H1 (cell line): ENCODE measurements around the gene THBS3. TPM values are rescaled to one million over a fixed set of nuclear protein-coding genes. Genes with fewer than 3 reads are reported as not detected.
A peak's percentile ranks its signal among the peaks of the same experiment; 100 is the strongest.

Experiments
- CTCF ChIA-PET: fragments of 300-600 bp; sonication (Branson Sonifier 250); formaldehyde crosslinking; loops from one replicate; lab custom pipeline; 2021; ENCODE audit not compliant: partially characterized antibody; lab: Charles Lee
- POLR2A ChIA-PET: fragments of 300-600 bp; sonication (Branson Sonifier 250); formaldehyde crosslinking; loops from one replicate; lab custom pipeline; 2021; ENCODE audit warnings: inconsistent platforms; ENCODE audit not compliant: partially characterized antibody; lab: Charles Lee
- DNase-seq, 2 experiments: peaks; one replicate each; pipeline versions ENCODE4 v3.0.0 to v3.0.0-alpha.2; 2010 to 2022; ENCODE audit warnings: low spot score in 2 of 2, low read depth in 1 of 2, mixed read lengths in 1 of 2
- FAIRE-seq: peaks from 2 replicates; lab custom pipeline; 2011; peaks lifted over from hg19 to GRCh38; lab: Jason Lieb, UNC
- H2AFZ ChIP-seq: 2 replicates; pipeline ENCODE4 v1.8.1; 2012; ENCODE audit warnings: low read length, inconsistent platforms
- H2AK5ac ChIP-seq: 2 replicates; pipeline ENCODE4 v1.6.1; 2013; ENCODE audit warnings: low read depth, low read length
- H2BK120ac ChIP-seq: replicated peaks from 2 replicates; pipeline ENCODE3; 2013; ENCODE audit warnings: low read depth, low read length, inconsistent platforms
- H2BK12ac ChIP-seq: 2 replicates; pipeline ENCODE4 v1.6.1; 2013; ENCODE audit warnings: low read depth, low read length
- H2BK15ac ChIP-seq: 2 replicates; pipeline ENCODE4 v1.6.1; 2013; ENCODE audit warnings: low read length
- H2BK20ac ChIP-seq: 2 replicates; pipeline ENCODE4 v1.6.1; 2013; ENCODE audit warnings: low read length
- H2BK5ac ChIP-seq: 2 replicates; pipeline ENCODE4 v1.6.1; 2013; ENCODE audit warnings: low read depth, low read length
- H3K14ac ChIP-seq: 2 replicates; pipeline ENCODE4 v1.6.1; 2013; ENCODE audit warnings: inconsistent platforms; ENCODE audit not compliant: insufficient read length
- H3K18ac ChIP-seq: 2 replicates; pipeline ENCODE4 v1.6.1; 2013; ENCODE audit warnings: low read length; ENCODE audit errors: extremely low read depth
- H3K23ac ChIP-seq: 2 replicates; pipeline ENCODE4 v1.6.1; 2013; ENCODE audit warnings: inconsistent platforms; ENCODE audit not compliant: insufficient read length
- H3K23me2 ChIP-seq: 2 replicates; pipeline ENCODE4 v1.6.1; 2013; ENCODE audit warnings: low read depth, low read length
- H3K27ac ChIP-seq: 2 replicates; pipeline ENCODE4 v1.6.1; 2011; ENCODE audit warnings: low read depth, low read length, inconsistent platforms
- H3K27me3 ChIP-seq, 4 experiments: replicated peaks in 1 of 4; 1 replicate in 1 of 4; 2 replicates in 3 of 4; pipeline versions ENCODE4 v1.6.1 to v1.8.1; 2011 to 2013; ENCODE audit warnings: low read length in 3 of 4, mild to moderate bottlenecking in 3 of 4, inconsistent platforms in 2 of 4, mixed read lengths in 2 of 4, moderate library complexity in 1 of 4; ENCODE audit not compliant: control insufficient read depth in 3 of 4, insufficient read depth in 3 of 4; ENCODE audit errors: extremely low read depth in 1 of 4
- H3K36me3 ChIP-seq, 4 experiments: 2 replicates each; pipeline versions ENCODE4 v1.6.1 to v1.8.1; 2011 to 2013; ENCODE audit warnings: mild to moderate bottlenecking in 4 of 4, low read length in 3 of 4, moderate library complexity in 2 of 4, control low read depth in 1 of 4, inconsistent platforms in 1 of 4; ENCODE audit not compliant: insufficient read depth in 4 of 4, control insufficient read depth in 2 of 4
- H3K4ac ChIP-seq: replicated peaks from 2 replicates; pipeline ENCODE3; 2013; ENCODE audit warnings: low read length, low read depth, mixed read lengths, inconsistent platforms; ENCODE audit not compliant: insufficient read length
- H3K4me1 ChIP-seq, 4 experiments: replicated peaks in 1 of 4; 1 replicate in 1 of 4; 2 replicates in 3 of 4; pipeline versions ENCODE4 v1.6.1 to v1.8.1; 2011 to 2013; ENCODE audit warnings: low read length in 3 of 4, inconsistent platforms in 2 of 4, mixed read lengths in 1 of 4; ENCODE audit not compliant: insufficient read depth in 4 of 4, control insufficient read depth in 3 of 4
- H3K4me2 ChIP-seq, 2 experiments: 2 replicates each; pipeline versions ENCODE4 v1.6.1 to v1.8.1; 2011 to 2013; ENCODE audit warnings: low read depth in 2 of 2, low read length in 2 of 2, control low read depth in 1 of 2, inconsistent platforms in 1 of 2, mild to moderate bottlenecking in 1 of 2; ENCODE audit not compliant: insufficient read depth in 1 of 2
- H3K4me3 ChIP-seq, 4 experiments: fragments of 200-600, 300-600 bp in 1 of 4; sonication (generic), shearing (Covaris generic), sonication (Bioruptor Twin) in 1 of 4; 2 replicates each; pipeline versions ENCODE4 v1.5.1 to v1.8.1; 2011 to 2016; ENCODE audit warnings: low read length in 4 of 4, low read depth in 3 of 4, control low read depth in 2 of 4, inconsistent platforms in 2 of 4, mild to moderate bottlenecking in 2 of 4, mixed read lengths in 1 of 4, moderate library complexity in 1 of 4; ENCODE audit not compliant: insufficient read depth in 2 of 4; ENCODE audit errors: extremely low read depth in 1 of 4
- H3K56ac ChIP-seq: replicated peaks from 2 replicates; pipeline ENCODE3; 2013; ENCODE audit warnings: low read depth, mild to moderate bottlenecking, mixed read lengths, low read length, inconsistent platforms; ENCODE audit not compliant: insufficient read length
- H3K79me1 ChIP-seq: 2 replicates; pipeline ENCODE4 v1.6.1; 2013; ENCODE audit warnings: low read depth, low read length, control low read depth
- H3K79me2 ChIP-seq, 2 experiments: 2 replicates each; pipeline versions ENCODE4 v1.6.1 to v1.8.1; 2012 to 2013; ENCODE audit warnings: low read length in 2 of 2, mild to moderate bottlenecking in 2 of 2, inconsistent platforms in 1 of 2; ENCODE audit not compliant: insufficient read depth in 2 of 2, control insufficient read depth in 1 of 2
- H3K9ac ChIP-seq, 4 experiments: replicated peaks in 1 of 4; 1 replicate in 1 of 4; 2 replicates in 3 of 4; pipeline versions ENCODE4 v1.6.1 to v1.8.1; 2011 to 2013; ENCODE audit warnings: low read depth in 3 of 4, low read length in 3 of 4, control low read depth in 2 of 4, mild to moderate bottlenecking in 2 of 4, moderate library complexity in 2 of 4, inconsistent platforms in 1 of 4; ENCODE audit errors: extremely low read depth in 1 of 4
- H3K9me3 ChIP-seq, 2 experiments: 2 replicates each; pipeline versions ENCODE4 v1.6.1 to v1.8.1; 2012 to 2013; ENCODE audit warnings: mild to moderate bottlenecking in 2 of 2, moderate library complexity in 2 of 2, control low read depth in 1 of 2, inconsistent platforms in 1 of 2, low read depth in 1 of 2, low read length in 1 of 2, mixed read lengths in 1 of 2; ENCODE audit not compliant: insufficient read depth in 2 of 2
- H4K20me1 ChIP-seq, 2 experiments: replicated peaks in 1 of 2; 2 replicates each; pipeline versions ENCODE3 to v1.8.1; 2011 to 2013; ENCODE audit warnings: inconsistent platforms in 2 of 2, low read length in 2 of 2, mild to moderate bottlenecking in 1 of 2; ENCODE audit not compliant: insufficient read depth in 2 of 2, control insufficient read depth in 1 of 2
- H4K5ac ChIP-seq: 2 replicates; pipeline ENCODE4 v1.6.1; 2013; ENCODE audit warnings: low read length, low read depth, mixed read lengths, inconsistent platforms; ENCODE audit not compliant: insufficient read length
- H4K8ac ChIP-seq: 2 replicates; pipeline ENCODE4 v1.8.0; 2013; ENCODE audit warnings: mild to moderate bottlenecking, moderate library complexity, low read length, inconsistent platforms; ENCODE audit not compliant: insufficient read depth; ENCODE audit errors: extremely low read depth
- H4K91ac ChIP-seq: replicated peaks from 2 replicates; pipeline ENCODE3; 2013; ENCODE audit warnings: low read length, mixed read lengths, inconsistent platforms; ENCODE audit not compliant: insufficient read length
- CBX5 ChIP-seq: fragments of 300-800, 300-1000 bp; sonication (generic); IDR thresholded peaks from 2 replicates; pipeline ENCODE4 v1.7.1; 2016; ENCODE audit warnings: antibody characterized with exemption, low read length, low read depth
- CTBP2 ChIP-seq: IDR thresholded peaks from 2 replicates; pipeline ENCODE4 v1.7.0; 2011; ENCODE audit warnings: borderline replicate concordance, mild to moderate bottlenecking, moderate library complexity, mixed read lengths, low read length; ENCODE audit not compliant: insufficient read depth, insufficient read length
- CTCF ChIP-seq, 3 experiments: IDR thresholded peaks; 1 replicate in 2 of 3; 2 replicates in 1 of 3; pipeline versions ENCODE4 v1.5.1 to v1.6.1; 2011; ENCODE audit warnings: low read length in 3 of 3, mild to moderate bottlenecking in 3 of 3, inconsistent platforms in 2 of 3, low read depth in 1 of 3, moderate library complexity in 1 of 3; ENCODE audit not compliant: insufficient read depth in 1 of 3; ENCODE audit errors: control extremely low read depth in 1 of 3
- HDAC6 ChIP-seq: IDR thresholded peaks from one replicate; pipeline ENCODE4 v1.7.1; 2012; ENCODE audit warnings: low read depth, mild to moderate bottlenecking, inconsistent platforms, low read length, moderate library complexity
- KDM1A ChIP-seq: fragments of 200-600, 300-600 bp; sonication (generic); IDR thresholded peaks from 2 replicates; pipeline ENCODE4 v1.7.1; 2016; ENCODE audit warnings: mild to moderate bottlenecking, low read length, borderline replicate concordance
- RAD21 ChIP-seq, 2 experiments: IDR thresholded peaks in 1 of 2; conservative IDR thresholded peaks in 1 of 2; 2 replicates each; pipeline ENCODE4 v1.6.1; 2011; ENCODE audit warnings: low read depth in 2 of 2, low read length in 2 of 2, improper control_type of control experiment in 1 of 2, inconsistent platforms in 1 of 2, mild to moderate bottlenecking in 1 of 2, moderate library complexity in 1 of 2
- SAP30 ChIP-seq: fragments of 300-600 bp; sonication (generic); IDR thresholded peaks from 2 replicates; pipeline ENCODE4 v1.7.1; 2012; ENCODE audit warnings: low read length, moderate library complexity, mild to moderate bottlenecking, inconsistent platforms; ENCODE audit not compliant: insufficient read depth, insufficient replicate concordance
- TEAD4 ChIP-seq: IDR thresholded peaks from 2 replicates; pipeline ENCODE4 v1.6.1; 2012; ENCODE audit warnings: low read depth, low read length, inconsistent platforms, mixed read lengths
- WGBS, 2 experiments: shearing (Covaris generic) in 1 of 2; methylation state at CpG; one replicate each; pipeline versions ENCODE4 v1.1.6 to v1.1.7; 2013 to 2015; ENCODE audit warnings: low lambda C conversion rate in 2 of 2, mixed read lengths in 2 of 2, inconsistent platforms in 1 of 2, low coverage in 1 of 2, missing lambda C conversion rate in 1 of 2; ENCODE audit not compliant: insufficient replicate concordance in 2 of 2, insufficient coverage in 1 of 2, insufficient read length in 1 of 2; ENCODE audit errors: extremely low coverage in 1 of 2, missing lambda C conversion rate in 1 of 2; 5-methylcytosine and 5-hydroxymethylcytosine counted together
- polyA plus RNA-seq, 7 experiments: library from polyadenylated mRNA; depleted of rRNA in 3 of 7; stranded (reverse) in 5 of 7; unstranded in 2 of 7; fragments of >200 nt in 5 of 7; fragments of 200-250 nt in 2 of 7; gene quantifications; 1 replicate in 5 of 7; 2 replicates in 1 of 7; 4 replicates in 1 of 7; pipeline versions ENCODE4 v1.2.1 to v1.2.3, GENCODE V29; 2011 to 2013; ENCODE audit warnings: missing spikeins in 2 of 7, mixed read lengths in 2 of 7
- total RNA-seq: library from RNA; stranded (reverse); fragmentation: NEBNext Ultra II Directional; extraction: Animal tissue kit (Norgen Biotek cat#: 25700); gene quantifications from 2 replicates; pipeline ENCODE4 v1.2.1, GENCODE V29; 2021

THBS3 gene
- total and polyA plus RNA-seq, 2 of the 8 experiments (the other 6 are each of a cell fraction or from before 2014, with no cell fraction given) = 3.0 to 3.5 TPM

GRCh38 chr1:155176544-155177071, 31.1 kb downstream of the THBS3 start:
- 0 out of 2 replicates have a peak overlapping the region, but pooled peaks have one; percentile 83 for H2BK15ac ChIP-seq
- H3K18ac ChIP-seq = no peak overlapping the region
- H3K79me2 ChIP-seq = peaks cover 0 to 13% of the 10 kb centered on the region in 2 experiments; a peak in 2 of 4 replicates
- no peak overlapping the region for H2AK5ac ChIP-seq
- H2BK20ac ChIP-seq = no peak overlapping the region
- H2AFZ ChIP-seq = no peak overlapping the region
- DNase-seq (peak in 1 of 2 experiments; percentile 94), FAIRE-seq (peak; percentile 79)
- H3K27ac ChIP-seq = no peak overlapping the region
- H3K56ac ChIP-seq = peak overlapping the region; percentile 21
- H4K91ac ChIP-seq = no peak overlapping the region
- H3K27me3 ChIP-seq = no peaks in the 10 kb centered on the region
- H3K23ac ChIP-seq = no peak overlapping the region
- peaks cover 8 to 10% of the 10 kb centered on the region in 2 experiments for H4K20me1 ChIP-seq
- CTCF ChIA-PET = interaction anchor here (0.6 to 12.4 kb wide), 22 partner anchors 9 to 565 kb away, joined by 3 to 187 read pairs (median 4); partner anchors contain the start of genes DPM3, EFNA1, SCAMP3 and SLC50A1
- peaks cover 10% of the 10 kb centered on the region; the same call in 1 of the 2 replicates for H3K23me2 ChIP-seq
- H4K8ac ChIP-seq = no peak overlapping the region
- H3K36me3 ChIP-seq = peaks cover 15 to 39% (median 30%) of the 10 kb centered on the region in 4 experiments
- H3K4me2 ChIP-seq = no peak overlapping the region
- H3K79me1 ChIP-seq = no peaks in the 10 kb centered on the region; the same call in 1 of the 2 replicates
- no peak overlapping the region for H3K4ac ChIP-seq
- H3K4me3 ChIP-seq = no peak overlapping the region
- no peak overlapping the region for H2BK120ac ChIP-seq
- no peaks in the 10 kb centered on the region for H3K9me3 ChIP-seq
- WGBS, 2 experiments = 77% methylated on average over 8 of the region's 8 CpGs; no CpG with 5 or more reads in 1 of the 2 experiments
- H2BK5ac ChIP-seq = no peak overlapping the region
- no peak overlapping the region for H4K5ac ChIP-seq
- H3K9ac ChIP-seq = no peak overlapping the region
- POLR2A ChIA-PET = interaction anchor here (1.1 to 20.5 kb wide), 4 partner anchors 9 to 204 kb away, joined by 3 to 512 read pairs (median 35); partner anchors contain the start of genes MTX1 and THBS3
- H3K4me1 ChIP-seq = peaks cover 3 to 23% (median 8%) of the 10 kb centered on the region in 4 experiments; a peak in 6 of 7 replicates
- H2BK12ac ChIP-seq = no peak overlapping the region; the same call in 1 of the 2 replicates
- no peak overlapping the region for H3K14ac ChIP-seq
- TF ChIP-seq HDAC6 = no peak
- peak in 2 of 3 experiments; percentile 83 to 96; a peak in 3 of 4 replicates for TF ChIP-seq CTCF (IDR thresholded peaks at IDR 0.05; ENCODE audit: control extremely low read depth in 1 of 3, insufficient read depth in 1 of 3, low read depth in 1 of 3, low read length in 3 of 3)
- no peak for TF ChIP-seq CBX5
- TF ChIP-seq CTBP2 = peak; percentile 46
- TF ChIP-seq SAP30 = no peak
- TF ChIP-seq RAD21 (IDR thresholded peaks at IDR 0.05 in 1 of 2, conservative IDR thresholded peaks at IDR 0.05 in 1 of 2; ENCODE audit: low read depth in 2 of 2, low read length in 2 of 2) = peak; percentile 55 to 61
- TF ChIP-seq TEAD4 = no peak
- TF ChIP-seq KDM1A = no peak
